CD4-positive, alpha-beta T cell treated with Interleukin-4 for 4 hours (primary cell): ENCODE results near the gene CASR.
"Not testable (repeated sequence)": the region's sequence is repeated elsewhere in the genome, so short reads cannot be mapped to it uniquely, and the experiment has no call there.

Experiments
- DNase-seq: peaks from one replicate; pipeline ENCODE4 v3.0.0-alpha.2; 2020

CASR gene, protein sequence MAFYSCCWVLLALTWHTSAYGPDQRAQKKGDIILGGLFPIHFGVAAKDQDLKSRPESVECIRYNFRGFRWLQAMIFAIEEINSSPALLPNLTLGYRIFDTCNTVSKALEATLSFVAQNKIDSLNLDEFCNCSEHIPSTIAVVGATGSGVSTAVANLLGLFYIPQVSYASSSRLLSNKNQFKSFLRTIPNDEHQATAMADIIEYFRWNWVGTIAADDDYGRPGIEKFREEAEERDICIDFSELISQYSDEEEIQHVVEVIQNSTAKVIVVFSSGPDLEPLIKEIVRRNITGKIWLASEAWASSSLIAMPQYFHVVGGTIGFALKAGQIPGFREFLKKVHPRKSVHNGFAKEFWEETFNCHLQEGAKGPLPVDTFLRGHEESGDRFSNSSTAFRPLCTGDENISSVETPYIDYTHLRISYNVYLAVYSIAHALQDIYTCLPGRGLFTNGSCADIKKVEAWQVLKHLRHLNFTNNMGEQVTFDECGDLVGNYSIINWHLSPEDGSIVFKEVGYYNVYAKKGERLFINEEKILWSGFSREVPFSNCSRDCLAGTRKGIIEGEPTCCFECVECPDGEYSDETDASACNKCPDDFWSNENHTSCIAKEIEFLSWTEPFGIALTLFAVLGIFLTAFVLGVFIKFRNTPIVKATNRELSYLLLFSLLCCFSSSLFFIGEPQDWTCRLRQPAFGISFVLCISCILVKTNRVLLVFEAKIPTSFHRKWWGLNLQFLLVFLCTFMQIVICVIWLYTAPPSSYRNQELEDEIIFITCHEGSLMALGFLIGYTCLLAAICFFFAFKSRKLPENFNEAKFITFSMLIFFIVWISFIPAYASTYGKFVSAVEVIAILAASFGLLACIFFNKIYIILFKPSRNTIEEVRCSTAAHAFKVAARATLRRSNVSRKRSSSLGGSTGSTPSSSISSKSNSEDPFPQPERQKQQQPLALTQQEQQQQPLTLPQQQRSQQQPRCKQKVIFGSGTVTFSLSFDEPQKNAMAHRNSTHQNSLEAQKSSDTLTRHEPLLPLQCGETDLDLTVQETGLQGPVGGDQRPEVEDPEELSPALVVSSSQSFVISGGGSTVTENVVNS

DNA sequence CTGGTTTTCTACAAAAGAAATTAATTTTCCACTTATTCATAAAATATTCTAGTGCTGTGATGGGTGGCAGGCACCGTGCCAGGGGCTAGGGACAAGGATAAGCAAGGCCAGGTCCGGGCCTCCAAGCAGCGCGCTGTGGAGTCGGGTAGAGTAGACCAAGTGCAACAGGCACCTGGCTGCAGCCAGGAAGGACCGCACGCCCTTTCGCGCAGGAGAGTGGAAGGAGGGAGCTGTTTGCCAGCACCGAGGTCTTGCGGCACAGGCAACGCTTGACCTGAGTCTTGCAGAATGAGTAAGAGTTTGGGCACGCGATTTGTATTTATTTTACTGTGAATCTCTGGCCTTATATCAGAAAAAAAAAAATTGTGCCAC is at the start of gene CASR:
Gene CASR, plus strand, starts transcription at position 148 of the 372 bp plus-strand sequence. CDS start 70,522 bp downstream, outside the sequence.
- DNase-seq, result no peak

DNA sequence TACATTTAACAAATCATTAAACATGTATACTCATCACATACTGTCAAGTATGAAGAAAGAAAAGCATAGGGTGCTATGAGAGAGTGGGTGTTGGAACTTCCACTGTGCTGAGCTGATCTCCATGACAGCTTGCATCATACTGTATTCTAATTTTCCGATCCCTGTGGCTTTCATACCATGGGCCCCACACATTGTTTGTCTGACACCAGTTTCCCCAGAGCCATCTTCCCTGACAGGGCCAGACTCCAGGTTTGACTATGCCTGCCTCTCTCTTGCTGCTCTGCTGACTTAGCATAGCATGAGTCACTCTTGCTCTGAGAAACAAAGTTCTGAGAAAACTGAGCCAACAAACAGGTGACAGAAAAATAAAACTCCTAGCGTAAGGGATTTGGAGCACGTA is 37.0 kb upstream of the CASR start:
- no peak for DNase-seq

DNA sequence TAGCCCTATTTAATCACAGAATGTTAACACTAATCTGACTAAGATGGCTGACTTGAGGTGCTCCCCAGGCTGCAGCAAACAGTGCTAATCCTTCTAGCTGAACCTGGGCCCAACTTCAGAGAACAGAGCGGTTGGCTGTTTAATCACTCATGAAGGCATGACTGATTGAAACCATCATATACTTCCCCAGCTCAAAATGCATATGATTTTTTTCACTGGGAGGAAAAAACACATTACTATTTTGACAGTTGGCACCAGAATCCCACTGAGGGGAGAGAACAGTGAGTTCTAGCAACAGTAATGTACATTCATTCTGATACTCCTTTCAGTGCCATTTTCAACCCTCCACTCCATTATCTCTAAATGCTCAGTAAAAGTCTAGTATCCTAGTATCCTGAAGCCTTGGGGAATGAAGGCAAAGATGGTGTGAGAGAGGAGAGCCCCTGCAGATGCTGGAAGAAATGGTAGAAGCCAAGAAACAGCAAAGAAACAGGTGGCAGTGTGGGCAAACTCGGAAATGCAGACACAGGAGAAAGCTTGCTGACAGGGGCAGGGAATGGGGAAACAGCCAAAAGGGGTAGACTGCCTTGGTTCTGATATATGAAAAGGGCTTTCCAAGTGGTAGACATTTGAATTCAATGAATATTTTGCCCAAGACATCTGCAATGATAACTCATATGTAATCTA is 34.4 kb upstream of the CASR start:
- no peak for DNase-seq

GRCh38 chr3:122151480-122151879 is 32.0 kb upstream of the CASR start:
- DNase-seq, result no peak

DNA sequence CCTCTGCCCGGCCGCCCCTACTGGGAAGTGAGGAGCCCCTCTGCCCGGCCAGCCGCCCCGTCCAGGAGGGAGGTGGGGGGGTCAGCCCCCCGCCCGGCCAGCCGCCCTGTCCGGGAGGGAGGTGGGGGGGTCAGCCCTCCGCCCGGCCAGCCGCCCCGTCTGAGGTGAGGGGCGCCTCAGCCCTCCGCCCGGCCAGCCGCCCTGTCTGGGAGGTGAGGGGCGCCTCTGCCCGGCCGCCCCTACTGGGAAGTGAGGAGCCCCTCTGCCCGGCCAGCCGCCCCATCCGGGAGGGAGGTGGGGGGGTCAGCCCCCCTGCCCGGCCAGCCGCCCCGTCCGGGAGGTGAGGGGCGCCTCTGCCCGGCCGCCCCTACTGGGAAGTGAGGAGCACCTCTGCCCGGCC is 18.5 kb upstream of the CASR start:
- not testable (repeated sequence) for DNase-seq

GRCh38 chr3:122167630-122168029 is 15.8 kb upstream of the CASR start:
- DNase-seq, result no peak

GRCh38 chr3:122168044-122168443 is 15.4 kb upstream of the CASR start:
- no peak for DNase-seq

- DNase-seq, result no peak
Measured at GRCh38 chr3:122169911-122170310, 13.6 kb upstream of the CASR start.

GRCh38 chr3:122171361-122171760 is 12.1 kb upstream of the CASR start:
- not testable (repeated sequence) for DNase-seq

- DNase-seq, result no peak
Measured at GRCh38 chr3:122178711-122179110, 4.8 kb upstream of the CASR start.

GRCh38 chr3:122183893-122184590 is 574 bp downstream of the CASR start:
- no peak for DNase-seq

DNA sequence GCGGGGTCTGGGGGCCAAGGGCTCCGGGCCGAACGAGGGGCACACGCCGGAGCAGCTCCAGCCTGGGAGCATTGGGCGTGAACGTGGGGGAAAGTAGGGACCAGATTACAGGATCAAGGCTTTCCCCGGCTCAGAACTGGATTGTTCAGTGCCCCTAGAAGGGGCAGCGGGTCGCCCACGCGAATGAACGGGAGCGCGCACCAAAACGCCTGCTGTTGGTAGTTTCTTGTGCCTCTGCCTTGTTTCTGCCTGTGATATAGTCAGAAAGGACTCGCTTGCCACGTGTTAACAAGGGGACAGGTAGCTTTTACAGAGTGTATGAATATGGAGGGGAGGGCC is 1.1 kb downstream of the CASR start:
- no peak for DNase-seq

DNA sequence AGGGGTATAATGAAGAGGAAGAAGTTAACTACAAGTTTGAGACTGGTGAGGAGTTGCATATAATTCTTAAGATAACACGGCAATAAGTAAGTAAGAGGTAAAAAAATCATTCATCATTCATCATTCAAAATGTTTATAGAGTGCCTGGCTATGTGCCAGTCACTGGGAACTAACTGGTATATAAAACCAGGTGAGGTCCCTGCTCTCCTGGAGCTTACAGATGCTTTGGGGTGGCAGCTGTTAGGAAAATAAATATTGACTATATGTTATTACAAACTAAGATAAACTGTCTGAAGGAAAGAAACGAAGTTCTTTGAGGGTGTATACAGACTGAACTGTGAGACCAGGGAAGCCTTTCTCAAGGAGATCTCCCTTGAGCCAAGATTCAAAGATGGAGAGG is 2.9 kb downstream of the CASR start:
- no peak for DNase-seq

GRCh38 chr3:122188737-122189136 is 5.3 kb downstream of the CASR start:
- DNase-seq, result no peak

DNA sequence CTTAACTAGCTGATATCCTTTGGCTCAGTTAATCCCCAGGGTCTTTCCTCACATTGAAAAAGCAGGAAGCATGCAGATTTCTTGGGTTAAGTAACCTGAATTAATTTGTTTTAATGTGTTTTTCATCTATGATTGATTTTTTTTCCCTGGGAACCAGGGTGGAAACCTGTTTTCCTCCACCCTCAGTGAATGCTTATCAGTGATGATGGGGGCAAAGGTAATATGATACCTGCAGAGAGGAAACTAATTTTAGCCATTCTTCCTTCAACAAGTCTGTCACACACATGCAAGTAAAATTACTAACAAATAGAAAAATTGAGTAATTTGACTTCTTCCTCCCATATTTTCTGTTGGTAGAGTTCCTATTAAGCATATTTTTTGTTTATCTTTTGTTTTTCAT is 5.9 kb downstream of the CASR start:
- DNase-seq, result no peak

DNA sequence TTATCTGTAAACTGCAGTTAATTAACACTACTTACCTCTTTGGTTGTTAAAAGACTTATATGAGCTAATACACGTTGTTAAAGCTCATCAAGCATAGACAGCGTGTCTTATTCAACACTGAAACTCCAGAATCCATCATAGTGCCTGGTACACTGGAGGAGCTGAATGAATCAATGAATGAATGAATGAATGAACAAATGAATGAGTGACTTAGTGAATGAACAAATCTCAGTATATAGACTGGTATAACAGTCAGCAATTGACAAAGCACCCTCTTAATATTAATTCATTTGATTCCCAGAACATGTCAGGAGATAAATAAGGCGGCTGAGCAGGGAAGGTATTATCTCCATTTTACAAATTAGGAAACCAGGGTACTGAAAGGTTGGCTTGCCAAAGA is 7.1 kb downstream of the CASR start:
- DNase-seq, result no peak

DNA sequence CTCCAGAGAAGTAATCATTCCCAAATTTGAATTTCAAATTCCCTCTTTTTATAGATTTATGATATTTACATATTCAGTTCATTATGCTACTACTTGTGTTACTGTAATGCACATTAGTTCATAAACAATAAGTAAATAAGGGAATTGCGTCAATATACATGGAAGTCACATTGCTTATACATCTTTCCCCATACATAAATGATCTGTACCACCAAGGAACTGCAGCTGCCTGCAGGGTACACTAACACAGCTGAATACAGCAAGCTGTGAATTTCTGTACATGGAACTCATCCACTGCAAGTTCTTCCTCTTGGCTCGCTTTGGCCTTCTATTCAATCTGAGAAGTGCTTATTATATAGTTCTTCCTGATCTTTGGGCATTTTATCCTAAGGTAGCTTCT is 15.5 kb downstream of the CASR start:
- DNase-seq, result no peak

DNA sequence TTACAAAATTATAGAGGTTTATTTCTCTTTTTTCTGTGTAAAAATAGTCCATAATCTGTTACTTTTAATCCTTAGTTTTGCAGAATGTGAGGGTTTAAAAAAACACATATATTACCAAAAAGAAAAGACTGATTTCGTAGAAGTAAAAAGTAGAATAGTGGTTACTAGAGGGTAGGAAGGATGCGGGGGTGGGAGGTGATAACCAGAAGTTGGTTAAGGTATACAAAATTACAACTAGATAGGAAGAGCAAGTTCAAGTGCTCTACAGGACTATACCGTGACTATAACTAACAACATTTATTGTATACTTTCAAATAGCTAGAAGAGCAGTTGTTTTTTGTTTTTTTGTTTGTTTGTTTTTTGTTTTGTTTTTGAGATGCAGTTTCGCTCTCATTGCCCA is 16.1 kb downstream of the CASR start:
- DNase-seq, result no peak

GRCh38 chr3:122200661-122201060 is 17.2 kb downstream of the CASR start:
- no peak for DNase-seq

DNA sequence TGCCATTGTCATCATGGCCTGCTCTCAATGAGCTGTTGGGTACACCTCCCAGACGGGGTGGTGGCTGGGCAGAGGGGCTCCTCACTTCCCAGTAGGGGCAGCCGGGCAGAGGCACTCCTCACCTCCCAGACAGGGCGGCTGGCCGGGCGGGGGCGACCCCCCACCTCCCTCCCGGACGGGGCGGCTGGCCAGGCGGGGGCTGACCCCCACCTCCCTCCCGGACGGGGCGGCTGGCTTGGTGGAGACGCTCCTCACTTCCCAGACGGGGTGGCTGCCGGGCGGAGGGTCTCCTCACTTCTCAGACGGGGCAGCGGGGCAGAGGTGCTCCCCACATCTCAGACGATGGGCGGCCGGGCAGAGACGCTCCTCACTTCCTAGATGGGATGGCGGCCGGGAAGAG is 18.0 kb downstream of the CASR start:
- DNase-seq, result not testable (repeated sequence)

- no peak for DNase-seq
Measured at GRCh38 chr3:122208579-122208978, 25.1 kb downstream of the CASR start.

DNA sequence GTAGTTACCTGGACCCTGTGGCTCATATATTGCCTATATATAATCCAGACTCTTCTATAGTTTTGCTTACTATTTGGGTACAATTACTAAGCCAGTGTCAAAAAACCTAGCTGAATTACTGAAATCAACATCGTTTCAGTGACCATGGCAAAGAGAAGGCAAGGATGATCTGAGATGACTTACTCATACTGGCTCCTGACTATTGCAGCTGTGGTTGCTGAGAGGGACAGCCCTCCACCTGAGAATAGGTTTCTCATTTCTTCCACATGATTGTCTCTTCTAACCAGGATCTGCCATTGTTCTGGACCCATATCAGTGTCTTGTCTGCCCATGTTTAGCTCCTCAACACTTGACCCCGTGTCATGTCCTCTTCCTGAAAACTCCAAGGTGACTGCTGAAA is 30.2 kb downstream of the CASR start:
- no peak for DNase-seq

GRCh38 chr3:122214711-122215110 is 31.2 kb downstream of the CASR start:
- no peak for DNase-seq
